H1 (cell line): ENCODE results near the gene PDGFA.

Source experiments
- CEBPB ChIP-seq: IDR thresholded peaks from 2 replicates; pipeline ENCODE4 v1.6.1; 2012; ENCODE audit warnings: low read depth, low read length
- EGR1 ChIP-seq: IDR thresholded peaks from 2 replicates; pipeline ENCODE4 v1.6.1; 2011; ENCODE audit warnings: low read depth, low read length, borderline replicate concordance
- EP300 ChIP-seq, 2 experiments: IDR thresholded peaks; 1 replicate in 1 of 2; 2 replicates in 1 of 2; pipeline ENCODE4 v1.6.1; 2011 to 2012; ENCODE audit warnings: low read depth in 2 of 2, low read length in 2 of 2, mild to moderate bottlenecking in 2 of 2, borderline replicate concordance in 1 of 2, inconsistent platforms in 1 of 2, moderate library complexity in 1 of 2
- EZH2 ChIP-seq: fragments of 200-600 bp; sonication (generic); IDR thresholded peaks from 2 replicates; pipeline ENCODE4 v1.7.1; 2012; ENCODE audit warnings: low read depth, mild to moderate bottlenecking, moderate library complexity, low read length, inconsistent platforms; ENCODE audit not compliant: severe bottlenecking
- MAFK ChIP-seq: IDR thresholded peaks from 2 replicates; pipeline ENCODE4 v1.6.1; 2012; ENCODE audit warnings: low read depth, mild to moderate bottlenecking, improper control_type of control experiment, low read length
- POLR2A ChIP-seq, 2 experiments: IDR thresholded peaks; 1 replicate in 1 of 2; 2 replicates in 1 of 2; pipeline ENCODE4 v1.6.1; 2011; ENCODE audit warnings: low read depth in 2 of 2, low read length in 2 of 2, mild to moderate bottlenecking in 2 of 2; ENCODE audit errors: control extremely low read depth in 1 of 2
- POLR2AphosphoS5 ChIP-seq: IDR thresholded peaks from 2 replicates; pipeline ENCODE4 v1.6.1; 2011; ENCODE audit warnings: low read depth, low read length
- RFX5 ChIP-seq: IDR thresholded peaks from 2 replicates; pipeline ENCODE4 v1.6.1; 2011; ENCODE audit warnings: low read depth, low read length, improper control_type of control experiment, borderline replicate concordance
- SIN3A ChIP-seq, 2 experiments: IDR thresholded peaks in 1 of 2; conservative IDR thresholded peaks in 1 of 2; 2 replicates each; pipeline ENCODE4 v1.6.1; 2011 to 2012; ENCODE audit warnings: low read length in 2 of 2, improper control_type of control experiment in 1 of 2, low read depth in 1 of 2, mild to moderate bottlenecking in 1 of 2
- SP4 ChIP-seq: IDR thresholded peaks from 2 replicates; pipeline ENCODE4 v1.6.1; 2012; ENCODE audit warnings: low read length, inconsistent platforms
- ZNF274 ChIP-seq: IDR thresholded peaks from 2 replicates; pipeline ENCODE4 v1.7.0; 2012; ENCODE audit warnings: low read length, borderline replicate concordance; ENCODE audit errors: extremely low read depth
- TF ChIP-seq, protein P1 (sequence below), 3 experiments: IDR thresholded peaks; 1 replicate in 2 of 3; 2 replicates in 1 of 3; pipeline versions ENCODE4 v1.5.1 to v1.6.1; 2011; ENCODE audit warnings: low read length in 3 of 3, mild to moderate bottlenecking in 3 of 3, inconsistent platforms in 2 of 3, low read depth in 1 of 3, moderate library complexity in 1 of 3; ENCODE audit not compliant: insufficient read depth in 1 of 3; ENCODE audit errors: control extremely low read depth in 1 of 3

- TF ChIP-seq ZNF274 (no peak), MAFK (no peak), SP4 (no peak), CEBPB (no peak), EZH2 (no peak), RFX5 (no peak), EGR1 (no peak), POLR2A (IDR thresholded peaks at IDR 0.05; ENCODE audit: control extremely low read depth in 1 of 2, low read depth in 2 of 2, low read length in 2 of 2) (no peak), EP300 (IDR thresholded peaks at IDR 0.05; ENCODE audit: borderline replicate concordance in 1 of 2, low read depth in 2 of 2, low read length in 2 of 2) (no peak), SIN3A (conservative IDR thresholded peaks at IDR 0.05 in 1 of 2, IDR thresholded peaks at IDR 0.05 in 1 of 2; ENCODE audit: low read depth in 1 of 2, low read length in 2 of 2) (no peak), POLR2AphosphoS5 (no peak)
- TF ChIP-seq, protein P1, sequence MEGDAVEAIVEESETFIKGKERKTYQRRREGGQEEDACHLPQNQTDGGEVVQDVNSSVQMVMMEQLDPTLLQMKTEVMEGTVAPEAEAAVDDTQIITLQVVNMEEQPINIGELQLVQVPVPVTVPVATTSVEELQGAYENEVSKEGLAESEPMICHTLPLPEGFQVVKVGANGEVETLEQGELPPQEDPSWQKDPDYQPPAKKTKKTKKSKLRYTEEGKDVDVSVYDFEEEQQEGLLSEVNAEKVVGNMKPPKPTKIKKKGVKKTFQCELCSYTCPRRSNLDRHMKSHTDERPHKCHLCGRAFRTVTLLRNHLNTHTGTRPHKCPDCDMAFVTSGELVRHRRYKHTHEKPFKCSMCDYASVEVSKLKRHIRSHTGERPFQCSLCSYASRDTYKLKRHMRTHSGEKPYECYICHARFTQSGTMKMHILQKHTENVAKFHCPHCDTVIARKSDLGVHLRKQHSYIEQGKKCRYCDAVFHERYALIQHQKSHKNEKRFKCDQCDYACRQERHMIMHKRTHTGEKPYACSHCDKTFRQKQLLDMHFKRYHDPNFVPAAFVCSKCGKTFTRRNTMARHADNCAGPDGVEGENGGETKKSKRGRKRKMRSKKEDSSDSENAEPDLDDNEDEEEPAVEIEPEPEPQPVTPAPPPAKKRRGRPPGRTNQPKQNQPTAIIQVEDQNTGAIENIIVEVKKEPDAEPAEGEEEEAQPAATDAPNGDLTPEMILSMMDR (IDR thresholded peaks at IDR 0.05; ENCODE audit: control extremely low read depth in 1 of 3, insufficient read depth in 1 of 3, low read depth in 1 of 3, low read length in 3 of 3) = no peak
Measured at GRCh38 chr7:457814-458510, 61.7 kb downstream of the PDGFA start.
